GM12874 (cell line): ENCODE data around the gene GSTP1.

Experiments used
- TF ChIP-seq, protein P1 (sequence below): IDR thresholded peaks from 2 replicates; pipeline ENCODE4 v1.5.1; 2011; ENCODE audit warnings: low read depth, mild to moderate bottlenecking, control low read depth, low read length, moderate library complexity; ENCODE audit not compliant: insufficient read depth

The GSTP1 gene

DNA sequence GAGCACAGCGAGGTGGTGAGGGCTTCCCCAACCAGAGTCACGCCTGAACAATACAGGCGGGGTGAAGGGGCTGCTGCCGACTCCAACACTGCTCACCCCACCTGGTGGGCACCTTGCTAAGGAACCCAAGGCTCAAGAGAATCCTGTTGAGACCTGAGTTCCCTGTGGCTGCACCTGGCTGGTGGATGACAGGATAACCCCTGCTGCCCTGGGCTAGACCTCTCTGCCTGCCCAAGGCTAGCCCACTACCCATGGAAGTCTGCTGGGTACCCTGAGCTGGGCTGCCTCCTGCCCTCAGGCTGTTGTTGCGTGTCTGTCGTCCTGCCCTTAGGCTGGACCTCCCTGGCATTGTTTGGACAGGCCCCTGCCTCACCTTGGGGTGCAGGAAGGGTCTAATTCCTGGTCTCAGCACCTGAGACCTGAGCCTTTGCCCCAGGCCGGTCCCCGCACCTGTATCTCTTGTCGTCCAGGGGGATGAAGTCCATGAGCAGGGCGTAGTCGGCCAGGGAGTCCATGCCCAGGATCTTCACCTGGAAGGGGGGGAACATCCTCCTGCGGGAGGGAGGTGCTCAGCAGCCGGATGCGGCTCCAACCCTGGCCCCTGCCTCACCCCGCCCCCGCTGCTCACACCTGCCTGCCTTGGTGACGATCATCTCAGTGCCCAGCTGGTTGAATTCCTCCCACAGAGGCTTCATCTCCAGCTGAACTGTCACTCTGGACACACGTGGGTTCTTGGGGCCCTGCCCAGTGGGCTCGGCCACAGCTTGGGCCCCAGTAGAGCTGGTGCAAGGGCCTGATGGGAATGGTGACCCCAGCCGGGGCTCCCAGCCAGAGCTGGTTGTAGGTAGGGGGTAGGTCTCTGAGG is 51.0 kb downstream of the GSTP1 start:
- TF ChIP-seq, protein P1, sequence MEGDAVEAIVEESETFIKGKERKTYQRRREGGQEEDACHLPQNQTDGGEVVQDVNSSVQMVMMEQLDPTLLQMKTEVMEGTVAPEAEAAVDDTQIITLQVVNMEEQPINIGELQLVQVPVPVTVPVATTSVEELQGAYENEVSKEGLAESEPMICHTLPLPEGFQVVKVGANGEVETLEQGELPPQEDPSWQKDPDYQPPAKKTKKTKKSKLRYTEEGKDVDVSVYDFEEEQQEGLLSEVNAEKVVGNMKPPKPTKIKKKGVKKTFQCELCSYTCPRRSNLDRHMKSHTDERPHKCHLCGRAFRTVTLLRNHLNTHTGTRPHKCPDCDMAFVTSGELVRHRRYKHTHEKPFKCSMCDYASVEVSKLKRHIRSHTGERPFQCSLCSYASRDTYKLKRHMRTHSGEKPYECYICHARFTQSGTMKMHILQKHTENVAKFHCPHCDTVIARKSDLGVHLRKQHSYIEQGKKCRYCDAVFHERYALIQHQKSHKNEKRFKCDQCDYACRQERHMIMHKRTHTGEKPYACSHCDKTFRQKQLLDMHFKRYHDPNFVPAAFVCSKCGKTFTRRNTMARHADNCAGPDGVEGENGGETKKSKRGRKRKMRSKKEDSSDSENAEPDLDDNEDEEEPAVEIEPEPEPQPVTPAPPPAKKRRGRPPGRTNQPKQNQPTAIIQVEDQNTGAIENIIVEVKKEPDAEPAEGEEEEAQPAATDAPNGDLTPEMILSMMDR = no peak

DNA sequence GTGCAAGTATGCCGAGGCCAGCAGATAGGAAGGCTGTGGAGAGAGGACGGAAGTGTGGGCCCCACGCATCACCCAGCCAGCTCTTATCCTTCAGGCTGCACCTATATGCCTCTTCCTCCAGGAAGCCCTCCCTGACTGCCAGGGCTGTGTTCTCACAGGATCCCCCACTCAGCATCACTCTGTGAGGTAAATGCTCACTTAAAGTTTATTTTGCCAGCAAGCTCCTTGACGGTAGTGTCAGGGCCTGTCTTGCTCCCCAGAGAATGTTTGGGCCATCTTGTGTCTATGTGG is 51.6 kb downstream of the GSTP1 start:
- TF ChIP-seq, protein P1 = no peak
